PC-3 (cell line): ENCODE results near the gene UNC5C. TPM values are rescaled to one million over a fixed set of nuclear protein-coding genes. Genes with fewer than 3 reads are reported as not detected.

ENCODE experiments used
- ATAC-seq: fragments of 200-7000 bp; cut with Tn5 transposase; 2 replicates; pipeline ENCODE4 v1.9.1; 2020; ENCODE audit warnings: mild to moderate bottlenecking, moderate library complexity
- BruUV-seq: library from RNA; stranded (reverse); fragments of 400-500 nt; replicated peaks from 2 replicates; lab custom pipeline; 2021; lab: Mats Ljungman, UMichigan
- CTCF ChIA-PET: fragments of 300-600 bp; sonication (Branson Sonifier 250); formaldehyde crosslinking; loops from one replicate; lab custom pipeline; 2022; ENCODE audit warnings: antibody characterized with exemption; lab: Charles Lee
- POLR2A ChIA-PET: fragments of 300-600 bp; sonication (Branson Sonifier 250); formaldehyde crosslinking; loops from one replicate; lab custom pipeline; 2022; ENCODE audit warnings: antibody characterized with exemption; ENCODE audit not compliant: unreplicated experiment; lab: Charles Lee
- DNase-seq: peaks from one replicate; pipeline ENCODE4 v3.0.0-alpha.2; 2015
- H2AFZ ChIP-seq: fragments of 300-600 bp; sonication (generic); 2 replicates; pipeline ENCODE4 v1.6.0; 2016; ENCODE audit warnings: antibody characterized with exemption, low read length
- H3F3A ChIP-seq: fragments of 300-600 bp; sonication (generic); one replicate; pipeline ENCODE4 v1.6.0; 2017; ENCODE audit warnings: antibody characterized with exemption, low read length, control low read depth, mild to moderate bottlenecking; ENCODE audit not compliant: unreplicated experiment
- H3K27ac ChIP-seq: fragments of 300-600 bp; sonication (generic); 2 replicates; pipeline ENCODE4 v1.5.1; 2016; ENCODE audit warnings: mild to moderate bottlenecking, low read length
- H3K27me3 ChIP-seq: fragments of 300-600 bp; sonication (generic); 2 replicates; pipeline ENCODE4 v1.6.1; 2016; ENCODE audit warnings: low read length, mixed read lengths
- H3K36me3 ChIP-seq: fragments of 300-600 bp; sonication (generic); 2 replicates; pipeline ENCODE4 v1.6.1; 2016; ENCODE audit warnings: low read depth, mixed run types, low read length, mixed read lengths
- H3K4me1 ChIP-seq: fragments of 300-600 bp; sonication (generic); 2 replicates; pipeline ENCODE4 v1.5.1; 2016; ENCODE audit warnings: low read length; ENCODE audit not compliant: insufficient read depth
- H3K4me2 ChIP-seq: fragments of 300-600 bp; sonication (generic); 2 replicates; pipeline ENCODE4 v1.6.0; 2016; ENCODE audit warnings: low read length
- H3K4me3 ChIP-seq: fragments of 300-600 bp; sonication (generic); 2 replicates; pipeline ENCODE4 v1.5.1; 2016; ENCODE audit warnings: mild to moderate bottlenecking, low read length, mixed read lengths
- H3K79me2 ChIP-seq: fragments of 300-600 bp; sonication (generic); 2 replicates; pipeline ENCODE4 v1.6.1; 2017; ENCODE audit warnings: low read length, mixed read lengths
- H3K9ac ChIP-seq: fragments of 300-600 bp; sonication (generic); 2 replicates; pipeline ENCODE4 v1.6.0; 2016; ENCODE audit warnings: mild to moderate bottlenecking, low read length
- H3K9me2 ChIP-seq: fragments of 300-600 bp; sonication (generic); replicated peaks from 2 replicates; pipeline ENCODE4 v1.6.1; 2016; ENCODE audit warnings: mixed run types, low read length, mixed read lengths
- H3K9me3 ChIP-seq: fragments of 300-600 bp; sonication (generic); 2 replicates; pipeline ENCODE4 v1.6.1; 2016; ENCODE audit warnings: low read length, mixed read lengths
- H4K20me1 ChIP-seq: fragments of 300-600 bp; sonication (generic); 2 replicates; pipeline ENCODE4 v1.6.1; 2016; ENCODE audit warnings: low read length, mixed read lengths
- CTCF ChIP-seq: fragments of 300-600 bp; sonication (generic); conservative IDR thresholded peaks from 2 replicates; pipeline ENCODE4 v1.5.1; 2017; ENCODE audit warnings: antibody characterized with exemption, low read depth, mild to moderate bottlenecking, low read length
- EZH2 ChIP-seq: fragments of 300-600 bp; sonication (generic); IDR thresholded peaks from one replicate; pipeline ENCODE4 v1.6.1; 2017; ENCODE audit warnings: antibody characterized with exemption, mild to moderate bottlenecking, low read length; ENCODE audit not compliant: unreplicated experiment
- EZH2phosphoT487 ChIP-seq: fragments of 300-600 bp; sonication (generic); IDR thresholded peaks from 2 replicates; pipeline ENCODE4 v1.6.1; 2018; ENCODE audit warnings: mild to moderate bottlenecking, antibody characterized with exemption, low read length, borderline replicate concordance
- intact Hi-C: fragments of 100-400 bp; cut with micrococcal nuclease; formaldehyde crosslinking; loops from 2 replicates; pipeline ENCODE4 v1.9.0; 2023
- total RNA-seq: library from RNA; depleted of rRNA; stranded (reverse); fragments of >200 nt; gene quantifications from 2 replicates; pipeline ENCODE4 v1.2.3, GENCODE V29; 2014

UNC5C gene
- total RNA-seq, 1 experiment from 2014 or later, result not detected

GRCh38 chr4:95367824-95368223 lies 180.9 kb downstream of the UNC5C start:
- ATAC-seq, result no peak
- Histone ChIP-seq H3K79me2 (no peaks in the 10 kb centered on the region), H3K27ac (no peak overlapping the region), H3K27me3 (no peaks in the 10 kb centered on the region), H3K9ac (no peak overlapping the region), H3K4me1 (no peaks in the 10 kb centered on the region), H3K9me3 (no peaks in the 10 kb centered on the region), H3K4me2 (no peak overlapping the region), H2AFZ (no peak overlapping the region), H3K4me3 (no peak overlapping the region), H4K20me1 (no peaks in the 10 kb centered on the region), H3F3A (no peaks in the 10 kb centered on the region), H3K36me3 (no peaks in the 10 kb centered on the region), H3K9me2 (no peaks in the 10 kb centered on the region)
- no TSS peak for BruUV-seq
- ChIA-PET CTCF (no interaction called here), POLR2A (no interaction called here)
- TF ChIP-seq EZH2 (no peak), EZH2phosphoT487 (no peak), CTCF (no peak)
- intact Hi-C loops, result no loop called here
- no peak for DNase-seq

- CTCF ChIA-PET, result no interaction called here
- no peaks in the 10 kb centered on the region for H3K36me3 ChIP-seq
- POLR2A ChIA-PET, result no interaction called here
Measured at GRCh38 chr4:95363966-95364365, 184.8 kb downstream of the UNC5C start.

GRCh38 chr4:95363559-95363925 lies 185.2 kb downstream of the UNC5C start:
- Histone ChIP-seq H3K4me1 (no peaks in the 10 kb centered on the region), H3K9me3 (no peaks in the 10 kb centered on the region), H3K9me2 (no peaks in the 10 kb centered on the region), H3K27me3 (no peaks in the 10 kb centered on the region), H3K27ac (no peak overlapping the region), H3K79me2 (no peaks in the 10 kb centered on the region), H3K4me3 (no peak overlapping the region), H4K20me1 (no peaks in the 10 kb centered on the region), H2AFZ (no peak overlapping the region), H3F3A (no peaks in the 10 kb centered on the region), H3K4me2 (no peak overlapping the region), H3K9ac (no peak overlapping the region), H3K36me3 (no peaks in the 10 kb centered on the region)
- TF ChIP-seq EZH2phosphoT487, result no peak
- TF ChIP-seq CTCF, result no peak
- no peak for TF ChIP-seq EZH2
- ChIA-PET POLR2A (no interaction called here), CTCF (no interaction called here)
- intact Hi-C loops, result no loop called here
- no peak for ATAC-seq
- no peak for DNase-seq
- no TSS peak for BruUV-seq

More at GRCh38 chr4:95363966-95364365, 184.8 kb downstream of the UNC5C start:
- no peak overlapping the region for H2AFZ ChIP-seq
- no peaks in the 10 kb centered on the region for H3K9me2 ChIP-seq
- ATAC-seq, result no peak
- no peak for DNase-seq
- no peaks in the 10 kb centered on the region for H3K27me3 ChIP-seq
- H3K27ac ChIP-seq, result no peak overlapping the region
- H3F3A ChIP-seq, result no peaks in the 10 kb centered on the region
- intact Hi-C loops, result no loop called here
- no peak for TF ChIP-seq CTCF
- TF ChIP-seq EZH2, result no peak
- no peak for TF ChIP-seq EZH2phosphoT487
- no TSS peak for BruUV-seq
- H3K4me3 ChIP-seq, result no peak overlapping the region
- no peaks in the 10 kb centered on the region for H3K4me1 ChIP-seq
- H3K9ac ChIP-seq, result no peak overlapping the region
- H3K79me2 ChIP-seq, result no peaks in the 10 kb centered on the region
- H3K4me2 ChIP-seq, result no peak overlapping the region
- H3K9me3 ChIP-seq, result no peaks in the 10 kb centered on the region
- H4K20me1 ChIP-seq, result no peaks in the 10 kb centered on the region
